ENCODE measurements around the gene PTPRE.

DNA sequence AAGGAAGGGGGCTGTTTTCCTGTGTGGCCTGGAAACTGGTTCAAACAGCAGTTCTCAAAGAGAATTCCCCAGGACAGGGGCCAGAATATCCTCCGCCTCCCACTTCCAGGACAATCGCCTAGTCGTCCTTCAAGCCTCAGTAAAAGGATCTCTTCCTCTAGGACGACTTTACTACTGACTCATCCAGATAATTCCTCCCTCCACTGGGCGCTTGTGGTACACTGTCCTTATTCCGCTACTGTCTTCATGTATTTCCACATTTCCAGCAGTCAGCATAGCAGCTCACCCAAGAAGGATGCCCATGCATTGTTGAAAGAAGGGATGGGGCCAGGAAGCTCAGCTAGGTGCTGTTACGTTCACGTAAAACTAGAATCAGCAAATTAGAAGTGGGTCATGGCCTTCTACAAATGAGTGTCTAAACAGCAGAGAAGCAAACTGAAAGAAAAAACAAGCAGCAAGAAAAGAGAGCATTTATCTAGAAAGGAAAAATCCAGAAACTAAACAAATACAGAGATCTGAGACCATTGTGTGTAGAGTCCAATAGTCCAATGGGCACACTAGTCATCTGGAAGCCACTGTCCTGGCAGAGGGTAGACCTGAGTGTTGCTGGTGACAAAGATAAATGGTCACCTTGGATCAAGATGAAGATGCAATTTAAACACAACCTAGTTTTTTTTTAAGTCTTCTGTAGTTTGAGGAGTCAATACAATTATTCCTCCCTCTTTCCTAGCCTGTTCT, 40.5 kb upstream of the PTPRE start:
- TF ChIP-seq, protein P1, sequence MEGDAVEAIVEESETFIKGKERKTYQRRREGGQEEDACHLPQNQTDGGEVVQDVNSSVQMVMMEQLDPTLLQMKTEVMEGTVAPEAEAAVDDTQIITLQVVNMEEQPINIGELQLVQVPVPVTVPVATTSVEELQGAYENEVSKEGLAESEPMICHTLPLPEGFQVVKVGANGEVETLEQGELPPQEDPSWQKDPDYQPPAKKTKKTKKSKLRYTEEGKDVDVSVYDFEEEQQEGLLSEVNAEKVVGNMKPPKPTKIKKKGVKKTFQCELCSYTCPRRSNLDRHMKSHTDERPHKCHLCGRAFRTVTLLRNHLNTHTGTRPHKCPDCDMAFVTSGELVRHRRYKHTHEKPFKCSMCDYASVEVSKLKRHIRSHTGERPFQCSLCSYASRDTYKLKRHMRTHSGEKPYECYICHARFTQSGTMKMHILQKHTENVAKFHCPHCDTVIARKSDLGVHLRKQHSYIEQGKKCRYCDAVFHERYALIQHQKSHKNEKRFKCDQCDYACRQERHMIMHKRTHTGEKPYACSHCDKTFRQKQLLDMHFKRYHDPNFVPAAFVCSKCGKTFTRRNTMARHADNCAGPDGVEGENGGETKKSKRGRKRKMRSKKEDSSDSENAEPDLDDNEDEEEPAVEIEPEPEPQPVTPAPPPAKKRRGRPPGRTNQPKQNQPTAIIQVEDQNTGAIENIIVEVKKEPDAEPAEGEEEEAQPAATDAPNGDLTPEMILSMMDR (IDR thresholded peaks at IDR 0.05), result no peak
- no peak for TF ChIP-seq EZH2 (IDR thresholded peaks at IDR 0.05)

Measured in neural progenitor cell (in vitro differentiated cells).